ENCODE data around the gene SLC9A9. TPM values are rescaled to one million over a fixed set of nuclear protein-coding genes. Genes with fewer than 3 reads are reported as not detected.

The SLC9A9 gene
- total and polyA plus RNA-seq, 2 of the 8 experiments (the other 6 are each of a cell fraction or from before 2014, with no cell fraction given) = 0.48 to 1.1 TPM

DNA sequence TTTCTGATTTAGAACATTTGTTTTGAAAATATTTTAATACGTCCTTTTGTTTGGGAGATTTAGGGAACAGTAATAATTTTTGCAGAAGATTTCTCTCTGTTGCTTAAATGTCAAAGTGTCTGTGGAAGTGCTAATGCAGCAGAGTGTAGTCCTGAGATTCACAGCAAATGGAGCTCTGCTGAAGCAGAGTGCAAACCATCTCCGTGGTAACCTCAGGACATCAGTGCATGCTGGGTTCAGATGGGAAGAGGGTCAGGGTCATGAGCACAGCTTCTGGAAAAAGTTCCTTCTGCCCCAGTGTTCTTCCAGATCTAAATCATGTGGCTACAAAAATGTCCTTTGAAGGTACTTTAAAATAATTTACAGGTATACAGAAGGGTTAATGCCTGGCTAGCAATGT lies 39.9 kb upstream of the SLC9A9 start:
- TF ChIP-seq CEBPB (IDR thresholded peaks at IDR 0.05; ENCODE audit: low read depth, low read length) (no peak), RBBP5 (IDR thresholded peaks at IDR 0.05; ENCODE audit: borderline replicate concordance, low read depth, low read length) (no peak), SRF (IDR thresholded peaks at IDR 0.05; ENCODE audit: low read depth, low read length) (no peak), RXRA (IDR thresholded peaks at IDR 0.05; ENCODE audit: insufficient read depth, low read depth, low read length) (no peak)
- no peak for DNase-seq (ENCODE audit: low read depth in 1 of 2, low spot score in 2 of 2)
- H3K56ac ChIP-seq (replicated peaks; ENCODE audit: insufficient read length, low read depth, low read length) = no peak overlapping the region
- no peaks in the 10 kb centered on the region for H3K79me1 ChIP-seq (ENCODE audit: low read depth, low read length)
- no peaks in the 10 kb centered on the region for H3K9me3 ChIP-seq (ENCODE audit: insufficient read depth in 2 of 2, low read depth in 1 of 2, low read length in 1 of 2)
- FAIRE-seq = no peak
- H3K36me3 ChIP-seq (ENCODE audit: control insufficient read depth in 2 of 4, insufficient read depth in 4 of 4, low read length in 3 of 4) = no peaks in the 10 kb centered on the region
- H3K4ac ChIP-seq (replicated peaks; ENCODE audit: insufficient read length, low read depth, low read length) = no peak overlapping the region
- H3K27me3 ChIP-seq (replicated peaks in 1 of 4; ENCODE audit: control insufficient read depth in 3 of 4, extremely low read depth in 1 of 4, insufficient read depth in 3 of 4, low read length in 3 of 4) = peaks cover 0 to 1% (median 0%) of the 10 kb centered on the region in 4 experiments; a peak in 1 of 7 replicates
- no peak overlapping the region for H2BK12ac ChIP-seq (ENCODE audit: low read depth, low read length)
- H2BK120ac ChIP-seq (replicated peaks; ENCODE audit: low read depth, low read length) = no peak overlapping the region
- H2BK15ac ChIP-seq (ENCODE audit: low read length) = no peak overlapping the region
- H3K14ac ChIP-seq (ENCODE audit: insufficient read length) = no peak overlapping the region
- no peak overlapping the region for H2AK5ac ChIP-seq (ENCODE audit: low read depth, low read length)
- peaks cover 3 to 11% (median 7%) of the 10 kb centered on the region in 4 experiments; a peak in 5 of 7 replicates for H3K4me1 ChIP-seq (replicated peaks in 1 of 4; ENCODE audit: control insufficient read depth in 3 of 4, insufficient read depth in 4 of 4, low read length in 3 of 4)
- ChIA-PET CTCF (ENCODE audit: partially characterized antibody) (interaction anchor here (1.3 kb wide), 1 partner anchor 115 kb away, joined by 3 read pairs; no protein-coding TSS in a partner anchor), POLR2A (ENCODE audit: partially characterized antibody) (no interaction called here)
- peak overlapping the region; percentile 47 for H4K91ac ChIP-seq (replicated peaks; ENCODE audit: insufficient read length, low read length)
- no peak overlapping the region; a peak in 1 of 8 replicates for H3K4me3 ChIP-seq (ENCODE audit: extremely low read depth in 1 of 4, insufficient read depth in 2 of 4, low read depth in 3 of 4, low read length in 4 of 4)
- 82 to 100% methylated on average over 1 to 2 of the region's 2 CpGs for WGBS, 2 experiments (ENCODE audit: extremely low coverage in 1 of 2, insufficient coverage in 1 of 2, insufficient read length in 1 of 2, insufficient replicate concordance in 2 of 2, low coverage in 1 of 2, low lambda C conversion rate in 2 of 2, missing lambda C conversion rate in 1 of 2)
- 0 out of 4 replicates have a peak overlapping the region, but pooled peaks of 1 of the 2 experiments have one; percentile 28 for H3K4me2 ChIP-seq (ENCODE audit: insufficient read depth in 1 of 2, low read depth in 2 of 2, low read length in 2 of 2)
- no peak overlapping the region for H3K27ac ChIP-seq (ENCODE audit: low read depth, low read length)
- H4K5ac ChIP-seq (ENCODE audit: insufficient read length, low read depth, low read length) = no peak overlapping the region
- no peaks in the 10 kb centered on the region for H3K79me2 ChIP-seq (ENCODE audit: control insufficient read depth in 1 of 2, insufficient read depth in 2 of 2, low read length in 2 of 2)
- no peak overlapping the region for H2BK20ac ChIP-seq (ENCODE audit: low read length)
- H4K20me1 ChIP-seq (replicated peaks in 1 of 2; ENCODE audit: control insufficient read depth in 1 of 2, insufficient read depth in 2 of 2, low read length in 2 of 2) = no peaks in the 10 kb centered on the region
- H2BK5ac ChIP-seq (ENCODE audit: low read depth, low read length) = no peak overlapping the region
- H3K23ac ChIP-seq (ENCODE audit: insufficient read length) = no peak overlapping the region
- no peak overlapping the region for H3K18ac ChIP-seq (ENCODE audit: extremely low read depth, low read length)
- H3K23me2 ChIP-seq (ENCODE audit: low read depth, low read length) = no peaks in the 10 kb centered on the region
- H2AFZ ChIP-seq (ENCODE audit: low read length) = no peak overlapping the region
- H4K8ac ChIP-seq (ENCODE audit: extremely low read depth, insufficient read depth, low read length) = no peak overlapping the region
- H3K9ac ChIP-seq (replicated peaks in 1 of 4; ENCODE audit: extremely low read depth in 1 of 4, low read depth in 3 of 4, low read length in 3 of 4) = no peak overlapping the region
